HG02885 (cell line): ENCODE results near the gene TTC16.
"Not testable (repeated sequence)": the region's sequence is repeated elsewhere in the genome, so short reads cannot be mapped to it uniquely, and the experiment has no call there.

Experiments
- ATAC-seq: cut with Tn5 transposase; IDR thresholded peaks from one replicate; pipeline ENCODE4 v1.9.1; 2021; ENCODE audit warnings: mild to moderate bottlenecking; ENCODE audit not compliant: unreplicated experiment, poor library complexity

Gene TTC16

GRCh38 chr9:127778280-127779135, 62.6 kb downstream of the TTC16 start, which contains the start of gene SH2D3C:
SH2D3C (minus strand) TSS chr9:127778666; CDS start chr9:127778627, 39 bp downstream.
- ATAC-seq = peak; percentile 44

- peak; percentile 46 for ATAC-seq
Measured at GRCh38 chr9:127779136-127779981, 63.5 kb downstream of the TTC16 start.

- no peak for ATAC-seq
Measured at GRCh38 chr9:127780126-127780885, 64.4 kb downstream of the TTC16 start.

- not testable (repeated sequence) for ATAC-seq
Measured at GRCh38 chr9:127780909-127781308, 65.0 kb downstream of the TTC16 start.
